HG03521 (cell line): ENCODE measurements around the gene NPFF.

ENCODE experiments used
- ATAC-seq: cut with Tn5 transposase; IDR thresholded peaks from one replicate; pipeline ENCODE4 v1.9.1; 2021; ENCODE audit warnings: mild to moderate bottlenecking, moderate library complexity; ENCODE audit not compliant: unreplicated experiment

Gene NPFF

GRCh38 chr12:53479331-53479730 is 28.0 kb downstream of the NPFF start:
- no peak for ATAC-seq

- ATAC-seq = no peak
These were observed 28.4 kb downstream of the NPFF start for GRCh38 chr12:53478865-53479264.

GRCh38 chr12:53476769-53477209 is 30.5 kb downstream of the NPFF start:
- ATAC-seq = no peak

- ATAC-seq = no peak
These were observed 32.5 kb downstream of the NPFF start for GRCh38 chr12:53474819-53475218.

GRCh38 chr12:53474077-53474476 is 33.2 kb downstream of the NPFF start:
- no peak for ATAC-seq

- no peak for ATAC-seq
These were observed 35.2 kb downstream of the NPFF start for GRCh38 chr12:53472056-53472582.

GRCh38 chr12:53468282-53468681 is 39.0 kb downstream of the NPFF start:
- ATAC-seq = no peak

- no peak for ATAC-seq
These were observed 39.4 kb downstream of the NPFF start for GRCh38 chr12:53467880-53468279.

GRCh38 chr12:53467082-53467481 is 40.2 kb downstream of the NPFF start:
- no peak for ATAC-seq

- no peak for ATAC-seq
These were observed 40.6 kb downstream of the NPFF start for GRCh38 chr12:53466640-53467039.

GRCh38 chr12:53465679-53466078 is 41.6 kb downstream of the NPFF start:
- no peak for ATAC-seq

GRCh38 chr12:53464685-53465418 is 42.4 kb downstream of the NPFF start:
- no peak for ATAC-seq

GRCh38 chr12:53463802-53464560 is 43.3 kb downstream of the NPFF start:
- ATAC-seq = no peak

GRCh38 chr12:53462935-53463334 is 44.3 kb downstream of the NPFF start:
- no peak for ATAC-seq

GRCh38 chr12:53461591-53461990 is 45.7 kb downstream of the NPFF start:
- ATAC-seq = no peak

- ATAC-seq = no peak
These were observed 46.2 kb downstream of the NPFF start for GRCh38 chr12:53461059-53461458.

GRCh38 chr12:53459097-53459496 is 48.2 kb downstream of the NPFF start:
- ATAC-seq = no peak
